ENCODE data around the gene ASXL2.

The ASXL2 gene

DNA sequence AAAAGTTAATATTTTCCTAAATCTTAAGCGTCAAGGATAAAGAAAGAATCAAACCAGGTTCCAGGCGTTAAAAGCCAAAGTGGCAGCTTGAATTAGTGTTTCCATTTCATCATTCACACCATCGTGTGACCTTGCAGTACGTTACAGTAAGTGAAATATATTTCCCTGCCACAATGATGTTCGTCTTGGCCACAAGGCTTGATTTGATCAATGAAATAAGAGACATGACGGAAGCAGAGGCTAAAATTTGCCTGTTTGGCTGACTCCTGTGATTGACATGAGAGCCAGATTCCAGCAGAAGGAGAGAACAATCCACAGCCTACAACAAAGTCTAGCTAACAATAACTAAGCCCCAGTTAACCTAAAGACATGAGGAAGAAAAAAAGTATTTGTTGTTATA, 62.0 kb downstream of the ASXL2 start:
- H3K27ac ChIP-seq (ENCODE audit: low read length), result no peak overlapping the region
- no peak overlapping the region for H2AFZ ChIP-seq (ENCODE audit: low read length)
- no peaks in the 10 kb centered on the region for H3F3A ChIP-seq (ENCODE audit: insufficient read depth, low read length)
- no peak overlapping the region for H3K4me3 ChIP-seq (ENCODE audit: low read length)
- H3K4me1 ChIP-seq (ENCODE audit: low read length), result peaks cover 10% of the 10 kb centered on the region; the same call in 1 of the 2 replicates
- H3K9me3 ChIP-seq (replicated peaks; ENCODE audit: insufficient read depth, low read length), result no peaks in the 10 kb centered on the region
- TF ChIP-seq EZH2 (optimal IDR thresholded peaks at IDR 0.05; ENCODE audit: low read depth, low read length) (no peak), EZH2phosphoT487 (IDR thresholded peaks at IDR 0.05; ENCODE audit: low read length) (no peak)
- TF ChIP-seq, protein P1, sequence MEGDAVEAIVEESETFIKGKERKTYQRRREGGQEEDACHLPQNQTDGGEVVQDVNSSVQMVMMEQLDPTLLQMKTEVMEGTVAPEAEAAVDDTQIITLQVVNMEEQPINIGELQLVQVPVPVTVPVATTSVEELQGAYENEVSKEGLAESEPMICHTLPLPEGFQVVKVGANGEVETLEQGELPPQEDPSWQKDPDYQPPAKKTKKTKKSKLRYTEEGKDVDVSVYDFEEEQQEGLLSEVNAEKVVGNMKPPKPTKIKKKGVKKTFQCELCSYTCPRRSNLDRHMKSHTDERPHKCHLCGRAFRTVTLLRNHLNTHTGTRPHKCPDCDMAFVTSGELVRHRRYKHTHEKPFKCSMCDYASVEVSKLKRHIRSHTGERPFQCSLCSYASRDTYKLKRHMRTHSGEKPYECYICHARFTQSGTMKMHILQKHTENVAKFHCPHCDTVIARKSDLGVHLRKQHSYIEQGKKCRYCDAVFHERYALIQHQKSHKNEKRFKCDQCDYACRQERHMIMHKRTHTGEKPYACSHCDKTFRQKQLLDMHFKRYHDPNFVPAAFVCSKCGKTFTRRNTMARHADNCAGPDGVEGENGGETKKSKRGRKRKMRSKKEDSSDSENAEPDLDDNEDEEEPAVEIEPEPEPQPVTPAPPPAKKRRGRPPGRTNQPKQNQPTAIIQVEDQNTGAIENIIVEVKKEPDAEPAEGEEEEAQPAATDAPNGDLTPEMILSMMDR (IDR thresholded peaks at IDR 0.05; ENCODE audit: low read length), result no peak
- no peaks in the 10 kb centered on the region for H3K36me3 ChIP-seq (replicated peaks; ENCODE audit: insufficient read depth, low read length)
- no peak for DNase-seq
- H3K79me2 ChIP-seq (ENCODE audit: low read length), result peaks cover 47% of the 10 kb centered on the region
- no peak overlapping the region for H3K9ac ChIP-seq (ENCODE audit: low read length)
- H3K9me2 ChIP-seq (replicated peaks; ENCODE audit: insufficient read depth, low read length), result no peaks in the 10 kb centered on the region
- peaks cover 8% of the 10 kb centered on the region for H4K20me1 ChIP-seq (ENCODE audit: insufficient read depth, low read length)
- H3K4me2 ChIP-seq (ENCODE audit: low read depth, low read length), result no peak overlapping the region
- no peaks in the 10 kb centered on the region for H3K27me3 ChIP-seq (replicated peaks; ENCODE audit: insufficient read depth, low read length)

- Histone ChIP-seq H3K27me3 (replicated peaks; ENCODE audit: insufficient read depth, low read length) (no peaks in the 10 kb centered on the region), H3K9me3 (replicated peaks; ENCODE audit: insufficient read depth, low read length) (no peaks in the 10 kb centered on the region), H2AFZ (ENCODE audit: low read length) (no peak overlapping the region), H4K20me1 (ENCODE audit: insufficient read depth, low read length) (peaks cover 8% of the 10 kb centered on the region), H3K79me2 (ENCODE audit: low read length) (peaks cover 47% of the 10 kb centered on the region), H3K4me1 (ENCODE audit: low read length) (peaks cover 10% of the 10 kb centered on the region; the same call in 1 of the 2 replicates), H3K9ac (ENCODE audit: low read length) (no peak overlapping the region), H3K36me3 (replicated peaks; ENCODE audit: insufficient read depth, low read length) (no peaks in the 10 kb centered on the region), H3K4me3 (ENCODE audit: low read length) (no peak overlapping the region), H3F3A (ENCODE audit: insufficient read depth, low read length) (no peaks in the 10 kb centered on the region), H3K9me2 (replicated peaks; ENCODE audit: insufficient read depth, low read length) (no peaks in the 10 kb centered on the region), H3K27ac (ENCODE audit: low read length) (no peak overlapping the region), H3K4me2 (ENCODE audit: low read depth, low read length) (no peak overlapping the region)
- DNase-seq, result no peak
- no peak for TF ChIP-seq EZH2 (optimal IDR thresholded peaks at IDR 0.05; ENCODE audit: low read depth, low read length)
- TF ChIP-seq, protein P1 (IDR thresholded peaks at IDR 0.05; ENCODE audit: low read length), result no peak
- no peak for TF ChIP-seq EZH2phosphoT487 (IDR thresholded peaks at IDR 0.05; ENCODE audit: low read length)
These were observed 63.6 kb downstream of the ASXL2 start for GRCh38 chr2:25814681-25815080.

DNA sequence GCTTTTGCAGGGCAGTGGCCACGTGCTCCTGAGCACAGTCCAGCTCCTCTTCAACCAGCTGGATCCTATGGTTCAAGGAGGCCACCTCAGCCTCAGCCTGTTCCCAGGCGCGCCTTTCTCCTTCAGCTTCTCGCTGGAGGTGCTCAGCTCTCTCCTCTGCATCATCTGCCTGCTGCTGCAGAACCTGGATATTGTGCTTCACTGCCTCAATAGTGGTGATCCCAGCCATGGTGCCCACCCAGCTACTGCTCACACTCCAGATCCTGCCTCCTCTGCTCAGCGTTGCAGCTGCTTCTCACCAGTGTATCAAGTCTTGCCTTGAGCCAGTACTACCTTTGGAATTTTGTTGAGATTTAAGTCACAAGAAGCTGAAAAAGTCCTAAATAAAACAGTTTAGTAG, 67.9 kb downstream of the ASXL2 start:
- Histone ChIP-seq H3F3A (ENCODE audit: insufficient read depth, low read length) (no peaks in the 10 kb centered on the region), H3K9ac (ENCODE audit: low read length) (no peak overlapping the region), H3K27ac (ENCODE audit: low read length) (no peak overlapping the region), H3K9me2 (replicated peaks; ENCODE audit: insufficient read depth, low read length) (no peaks in the 10 kb centered on the region), H3K9me3 (replicated peaks; ENCODE audit: insufficient read depth, low read length) (no peaks in the 10 kb centered on the region), H3K27me3 (replicated peaks; ENCODE audit: insufficient read depth, low read length) (no peaks in the 10 kb centered on the region), H3K36me3 (replicated peaks; ENCODE audit: insufficient read depth, low read length) (no peaks in the 10 kb centered on the region), H2AFZ (ENCODE audit: low read length) (no peak overlapping the region), H3K4me3 (ENCODE audit: low read length) (no peak overlapping the region), H3K4me2 (ENCODE audit: low read depth, low read length) (no peak overlapping the region), H3K4me1 (ENCODE audit: low read length) (peaks cover 12% of the 10 kb centered on the region; the same call in 1 of the 2 replicates), H4K20me1 (ENCODE audit: insufficient read depth, low read length) (peaks cover 4% of the 10 kb centered on the region), H3K79me2 (ENCODE audit: low read length) (peaks cover 30% of the 10 kb centered on the region)
- no peak for DNase-seq
- no peak for TF ChIP-seq EZH2phosphoT487 (IDR thresholded peaks at IDR 0.05; ENCODE audit: low read length)
- no peak for TF ChIP-seq EZH2 (optimal IDR thresholded peaks at IDR 0.05; ENCODE audit: low read depth, low read length)
- TF ChIP-seq, protein P1 (IDR thresholded peaks at IDR 0.05; ENCODE audit: low read length), result no peak
